Activated B cell treated with CpG ODN at 0.5 μM for 24 hours (primary cell): ENCODE data around the gene PCNX3. TPM values are rescaled to one million over a fixed set of nuclear protein-coding genes. Genes with fewer than 3 reads are reported as not detected.

Experiments used
- ATAC-seq: fragments of 200-7000 bp; cut with Tn5 transposase; one replicate; pipeline ENCODE4 v1.10.0; 2021; ENCODE audit warnings: low read depth, mild to moderate bottlenecking, moderate library complexity
- CTCF ChIA-PET: fragments of 350-600 bp; sonication (Branson Sonifier 250); formaldehyde crosslinking; loops from one replicate; lab custom pipeline; 2021; ENCODE audit warnings: antibody characterized with exemption; lab: Charles Lee
- POLR2A ChIA-PET: fragments of 350-600 bp; sonication (Branson Sonifier 250); formaldehyde crosslinking; loops from one replicate; lab custom pipeline; 2021; ENCODE audit warnings: antibody characterized with exemption; lab: Charles Lee
- DNase-seq: peaks from one replicate; pipeline ENCODE4 v3.0.0; 2022
- H3K27ac Mint-ChIP-seq: one replicate; pipeline ENCODE4 v1.8.0; 2020; ENCODE audit warnings: mixed read lengths
- H3K27me3 Mint-ChIP-seq: one replicate; pipeline ENCODE4 v1.8.0; 2021; ENCODE audit warnings: mixed read lengths
- H3K36me3 Mint-ChIP-seq: one replicate; pipeline ENCODE4 v1.8.0; 2021; ENCODE audit warnings: low read depth, mixed read lengths
- H3K4me1 Mint-ChIP-seq: one replicate; pipeline ENCODE4 v1.8.0; 2021; ENCODE audit warnings: mixed read lengths
- H3K4me3 Mint-ChIP-seq: one replicate; pipeline ENCODE4 v1.8.0; 2020; ENCODE audit warnings: mild to moderate bottlenecking, mixed read lengths
- H3K9me3 Mint-ChIP-seq: one replicate; pipeline ENCODE4 v1.8.0; 2020; ENCODE audit warnings: mixed read lengths
- intact Hi-C: fragments of 100-400 bp; cut with micrococcal nuclease; formaldehyde crosslinking; loops from one replicate; pipeline ENCODE4 v1.15.1; 2024
- total RNA-seq: library from RNA; stranded (reverse); gene quantifications from 2 replicates; pipeline ENCODE4 v1.2.3, GENCODE V29; 2022
- TF ChIP-seq, protein P1 (sequence below): fragments of 200-600 bp; IDR thresholded peaks from one replicate; pipeline ENCODE4 v1.8.0; 2022; ENCODE audit warnings: antibody characterized with exemption, mild to moderate bottlenecking

The PCNX3 gene
- total RNA-seq, 1 donor from 2014 or later = 51.4 TPM

DNA sequence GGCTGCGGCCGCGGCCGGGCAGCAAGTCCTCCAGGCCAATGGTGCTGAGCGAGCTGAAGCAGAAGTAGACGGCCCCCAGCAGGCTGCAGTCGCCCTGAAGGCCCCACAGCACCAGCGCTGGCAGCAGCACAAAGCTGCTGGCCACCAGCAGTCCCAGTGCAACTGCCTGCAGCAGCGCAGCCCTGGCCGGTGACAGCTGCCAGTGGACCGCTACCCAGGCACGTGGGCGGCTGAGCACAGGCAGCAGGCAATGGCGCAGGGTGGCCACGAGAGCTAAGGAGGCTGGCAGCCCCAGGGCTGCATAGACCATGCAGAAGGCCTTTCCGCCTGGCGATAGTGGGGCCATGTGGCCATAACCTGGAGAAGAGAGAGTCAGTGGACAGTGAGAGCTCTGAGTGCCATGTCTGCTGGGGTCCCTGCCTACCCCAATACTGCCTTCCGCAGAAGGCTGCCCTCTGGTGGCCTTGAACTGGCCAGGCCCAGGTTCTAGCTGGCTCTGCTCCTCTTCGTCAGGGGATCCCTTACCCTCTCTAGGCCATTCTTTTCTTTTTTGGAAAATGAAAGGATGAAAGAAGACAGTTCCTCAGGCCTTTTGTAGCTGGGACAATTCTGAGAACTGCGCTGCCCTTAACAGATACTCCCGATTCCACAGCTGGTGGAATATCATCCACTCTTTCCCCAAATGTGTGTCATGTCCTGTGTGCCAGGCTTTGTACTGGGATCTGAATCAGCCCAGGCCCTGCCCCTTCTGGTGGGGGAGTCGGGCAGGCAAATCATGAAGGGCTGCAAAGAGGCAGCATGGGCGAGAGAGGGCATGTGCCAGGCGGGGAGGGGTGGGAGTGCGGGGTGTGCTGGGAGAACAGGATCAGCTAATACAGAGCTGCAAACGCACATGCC, 21.8 kb upstream of the PCNX3 start:
- Mint-ChIP-seq H3K4me1 (peaks cover 23% of the 10 kb centered on the region), H3K36me3 (peaks cover 33% of the 10 kb centered on the region), H3K4me3 (no peak overlapping the region), H3K27ac (no peak overlapping the region), H3K9me3 (no peaks in the 10 kb centered on the region), H3K27me3 (no peaks in the 10 kb centered on the region)
- TF ChIP-seq, protein P1, sequence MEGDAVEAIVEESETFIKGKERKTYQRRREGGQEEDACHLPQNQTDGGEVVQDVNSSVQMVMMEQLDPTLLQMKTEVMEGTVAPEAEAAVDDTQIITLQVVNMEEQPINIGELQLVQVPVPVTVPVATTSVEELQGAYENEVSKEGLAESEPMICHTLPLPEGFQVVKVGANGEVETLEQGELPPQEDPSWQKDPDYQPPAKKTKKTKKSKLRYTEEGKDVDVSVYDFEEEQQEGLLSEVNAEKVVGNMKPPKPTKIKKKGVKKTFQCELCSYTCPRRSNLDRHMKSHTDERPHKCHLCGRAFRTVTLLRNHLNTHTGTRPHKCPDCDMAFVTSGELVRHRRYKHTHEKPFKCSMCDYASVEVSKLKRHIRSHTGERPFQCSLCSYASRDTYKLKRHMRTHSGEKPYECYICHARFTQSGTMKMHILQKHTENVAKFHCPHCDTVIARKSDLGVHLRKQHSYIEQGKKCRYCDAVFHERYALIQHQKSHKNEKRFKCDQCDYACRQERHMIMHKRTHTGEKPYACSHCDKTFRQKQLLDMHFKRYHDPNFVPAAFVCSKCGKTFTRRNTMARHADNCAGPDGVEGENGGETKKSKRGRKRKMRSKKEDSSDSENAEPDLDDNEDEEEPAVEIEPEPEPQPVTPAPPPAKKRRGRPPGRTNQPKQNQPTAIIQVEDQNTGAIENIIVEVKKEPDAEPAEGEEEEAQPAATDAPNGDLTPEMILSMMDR = peak; percentile 37
- DNase-seq = no peak
- ChIA-PET POLR2A (interaction anchor here (0.5 to 11.1 kb wide), 12 partner anchors 9 to 1429 kb away, joined by 3 to 239 read pairs (median 5); partner anchors contain the start of genes EHBP1L1, FAM89B, PCNX3 and SCYL1), CTCF (interaction anchor here (0.9 to 4.1 kb wide), 22 partner anchors 9 to 244 kb away, joined by 3 to 48 read pairs (median 4); partner anchors contain the start of genes EHBP1L1, FAM89B, PCNX3 and SIPA1)
- peak; percentile 41 for ATAC-seq
- intact Hi-C loops = loop anchor here (1.0 kb wide), 1 partner anchor 53 kb away; no protein-coding TSS in a partner anchor

- H3K27ac Mint-ChIP-seq = no peak overlapping the region
- no peaks in the 10 kb centered on the region for H3K27me3 Mint-ChIP-seq
- no peak for ATAC-seq
Measured at GRCh38 chr11:65595131-65595530, 20.4 kb upstream of the PCNX3 start.

GRCh38 chr11:65595543-65596281, 19.9 kb upstream of the PCNX3 start, which contains the start of gene KCNK7:
KCNK7 (minus strand) TSS chr11:65595800; CDS start chr11:65595772, 28 bp downstream.
- intact Hi-C loops = no loop called here
- Mint-ChIP-seq H3K4me3 (no peak within 1 kb of the TSS), H3K36me3 (peaks cover 30% of the 10 kb centered on the region), H3K9me3 (no peaks in the 10 kb centered on the region), H3K27ac (peak within 1 kb of the TSS; percentile 7), H3K4me1 (peaks cover 14% of the 10 kb centered on the region), H3K27me3 (no peaks in the 10 kb centered on the region)
- no peak for ATAC-seq
- TF ChIP-seq, protein P1 = no peak
- CTCF ChIA-PET = interaction anchor here (1.3 to 3.7 kb wide), 2 partner anchors 24 to 55 kb away, joined by 3 to 48 read pairs; partner anchors contain the start of genes FAM89B and ZNRD2
- POLR2A ChIA-PET = interaction anchor here (0.6 to 11.1 kb wide), 7 partner anchors 8 to 303 kb away, joined by 3 to 239 read pairs (median 6); partner anchors contain the start of gene EHBP1L1
- DNase-seq = no peak

More at GRCh38 chr11:65595131-65595530, 20.4 kb upstream of the PCNX3 start:
- CTCF ChIA-PET = interaction anchor here (1.3 to 3.7 kb wide), 6 partner anchors 17 to 64 kb away, joined by 3 to 48 read pairs (median 5); partner anchors contain the start of genes FAM89B, SIPA1 and ZNRD2
- POLR2A ChIA-PET = interaction anchor here (0.6 to 11.1 kb wide), 5 partner anchors 14 to 78 kb away, joined by 3 to 239 read pairs (median 6); partner anchors contain the start of gene EHBP1L1
- Mint-ChIP-seq H3K9me3 (no peaks in the 10 kb centered on the region), H3K4me3 (no peak overlapping the region), H3K4me1 (peaks cover 12% of the 10 kb centered on the region), H3K36me3 (peaks cover 34% of the 10 kb centered on the region)
- intact Hi-C loops = no loop called here
- DNase-seq = no peak
- TF ChIP-seq, protein P1 = no peak

GRCh38 chr11:65596520-65596919, 19.1 kb upstream of the PCNX3 start:
- Mint-ChIP-seq H3K36me3 (peaks cover 33% of the 10 kb centered on the region), H3K27me3 (no peaks in the 10 kb centered on the region), H3K9me3 (no peaks in the 10 kb centered on the region), H3K4me3 (no peak overlapping the region), H3K27ac (no peak overlapping the region), H3K4me1 (peaks cover 15% of the 10 kb centered on the region)
- DNase-seq (no peak), ATAC-seq (no peak)
- POLR2A ChIA-PET = interaction anchor here (0.8 to 2.0 kb wide), 4 partner anchors 9 to 56 kb away, joined by 3 to 6 read pairs (median 6); no protein-coding TSS in a partner anchor
- intact Hi-C loops = no loop called here
- CTCF ChIA-PET = no interaction called here
- TF ChIP-seq, protein P1 = no peak
